ENCODE measurements around the gene MCM9. TPM values are rescaled to one million over a fixed set of nuclear protein-coding genes. Genes with fewer than 3 reads are reported as not detected.
A peak's percentile ranks its signal among the peaks of the same experiment; 100 is the strongest.

MCM9 gene
- total and polyA plus RNA-seq, 2 of the 13 experiments (the other 11 are each of a cell fraction or from before 2014, with no cell fraction given) = 3.8 to 17.2 TPM

DNA sequence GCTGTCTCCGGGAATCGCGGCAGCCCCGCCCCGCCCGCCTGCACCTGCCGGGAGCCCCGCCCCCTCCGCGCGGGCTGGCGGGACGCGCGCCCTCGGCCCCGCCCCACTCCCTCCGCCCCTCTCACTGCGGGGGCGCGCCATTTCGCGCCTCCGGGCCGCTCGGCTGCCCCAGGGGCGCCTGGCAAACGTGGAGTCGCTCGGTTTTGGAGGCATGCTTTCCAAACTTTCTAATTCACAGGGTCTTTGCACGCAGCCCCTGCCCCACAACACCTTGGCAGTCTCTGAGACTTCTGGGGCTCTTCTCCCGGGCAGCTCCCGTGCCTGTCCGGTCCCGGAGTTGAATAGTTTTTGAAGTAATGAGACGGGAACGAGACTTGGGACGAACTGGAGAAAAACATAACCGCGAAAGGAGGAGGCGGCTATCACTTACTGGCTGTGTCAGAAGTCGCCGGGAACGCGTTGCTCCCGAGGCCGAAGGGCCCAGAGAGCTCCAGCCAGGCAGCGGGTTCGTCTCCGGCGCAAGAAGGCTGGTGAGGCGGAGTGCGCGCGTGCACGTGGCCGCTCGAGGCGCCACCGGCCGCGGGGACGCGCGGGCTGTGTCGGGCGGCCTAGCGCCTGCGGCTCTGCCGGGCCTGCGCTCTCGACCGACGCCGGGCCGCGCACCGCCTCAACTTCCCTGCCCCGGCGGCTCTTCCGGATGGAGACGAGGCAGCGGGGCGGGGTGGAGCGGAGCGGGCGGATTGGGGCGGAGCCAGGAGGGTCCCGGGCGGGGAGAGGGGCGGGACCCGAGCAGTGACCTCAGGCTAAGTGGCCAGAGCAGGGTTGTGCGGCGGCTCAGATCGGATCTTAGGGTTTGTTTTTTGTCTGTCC is at the start of gene MCM9 (continued):
- TF ChIP-seq, protein P1, sequence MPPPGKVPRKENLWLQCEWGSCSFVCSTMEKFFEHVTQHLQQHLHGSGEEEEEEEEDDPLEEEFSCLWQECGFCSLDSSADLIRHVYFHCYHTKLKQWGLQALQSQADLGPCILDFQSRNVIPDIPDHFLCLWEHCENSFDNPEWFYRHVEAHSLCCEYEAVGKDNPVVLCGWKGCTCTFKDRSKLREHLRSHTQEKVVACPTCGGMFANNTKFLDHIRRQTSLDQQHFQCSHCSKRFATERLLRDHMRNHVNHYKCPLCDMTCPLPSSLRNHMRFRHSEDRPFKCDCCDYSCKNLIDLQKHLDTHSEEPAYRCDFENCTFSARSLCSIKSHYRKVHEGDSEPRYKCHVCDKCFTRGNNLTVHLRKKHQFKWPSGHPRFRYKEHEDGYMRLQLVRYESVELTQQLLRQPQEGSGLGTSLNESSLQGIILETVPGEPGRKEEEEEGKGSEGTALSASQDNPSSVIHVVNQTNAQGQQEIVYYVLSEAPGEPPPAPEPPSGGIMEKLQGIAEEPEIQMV (CRISPR knock-in tag; IDR thresholded peaks at IDR 0.05; ENCODE audit: low read depth) = 0 out of 2 replicates have a peak, but pooled peaks have one; percentile 49
- peak; percentile 58; the same call in 1 of the 2 replicates for TF ChIP-seq ZNF746 (CRISPR knock-in tag; IDR thresholded peaks at IDR 0.05)
- no peak; the same call in 1 of the 2 replicates for TF ChIP-seq ZFP82 (CRISPR knock-in tag; IDR thresholded peaks at IDR 0.05; ENCODE audit: borderline replicate concordance)
- no peak for TF ChIP-seq ZNF251 (CRISPR knock-in tag; IDR thresholded peaks at IDR 0.05)
- TF ChIP-seq ZNF329 (CRISPR knock-in tag; IDR thresholded peaks at IDR 0.05; ENCODE audit: low read depth) = peak; percentile 69; the same call in 1 of the 2 replicates
- peak; percentile 97 for TF ChIP-seq FOXC1 (CRISPR knock-in tag; IDR thresholded peaks at IDR 0.05; ENCODE audit: borderline replicate concordance)
- TF ChIP-seq TCF12 (IDR thresholded peaks at IDR 0.05) = no peak
- TF ChIP-seq TCF12 (CRISPR knock-in tag; IDR thresholded peaks at IDR 0.05) = no peak
- TF ChIP-seq SNAPC5 (CRISPR knock-in tag; IDR thresholded peaks at IDR 0.05; ENCODE audit: borderline replicate concordance) = no peak
- TF ChIP-seq CCDC6 (CRISPR knock-in tag; IDR thresholded peaks at IDR 0.05) = no peak
- TF ChIP-seq ZNF557 (CRISPR knock-in tag; IDR thresholded peaks at IDR 0.05) = no peak
- no peak for TF ChIP-seq SOX6 (IDR thresholded peaks at IDR 0.05)
- no peak for TF ChIP-seq SOX6 (CRISPR knock-in tag; IDR thresholded peaks at IDR 0.05)
- TF ChIP-seq, protein P2, sequence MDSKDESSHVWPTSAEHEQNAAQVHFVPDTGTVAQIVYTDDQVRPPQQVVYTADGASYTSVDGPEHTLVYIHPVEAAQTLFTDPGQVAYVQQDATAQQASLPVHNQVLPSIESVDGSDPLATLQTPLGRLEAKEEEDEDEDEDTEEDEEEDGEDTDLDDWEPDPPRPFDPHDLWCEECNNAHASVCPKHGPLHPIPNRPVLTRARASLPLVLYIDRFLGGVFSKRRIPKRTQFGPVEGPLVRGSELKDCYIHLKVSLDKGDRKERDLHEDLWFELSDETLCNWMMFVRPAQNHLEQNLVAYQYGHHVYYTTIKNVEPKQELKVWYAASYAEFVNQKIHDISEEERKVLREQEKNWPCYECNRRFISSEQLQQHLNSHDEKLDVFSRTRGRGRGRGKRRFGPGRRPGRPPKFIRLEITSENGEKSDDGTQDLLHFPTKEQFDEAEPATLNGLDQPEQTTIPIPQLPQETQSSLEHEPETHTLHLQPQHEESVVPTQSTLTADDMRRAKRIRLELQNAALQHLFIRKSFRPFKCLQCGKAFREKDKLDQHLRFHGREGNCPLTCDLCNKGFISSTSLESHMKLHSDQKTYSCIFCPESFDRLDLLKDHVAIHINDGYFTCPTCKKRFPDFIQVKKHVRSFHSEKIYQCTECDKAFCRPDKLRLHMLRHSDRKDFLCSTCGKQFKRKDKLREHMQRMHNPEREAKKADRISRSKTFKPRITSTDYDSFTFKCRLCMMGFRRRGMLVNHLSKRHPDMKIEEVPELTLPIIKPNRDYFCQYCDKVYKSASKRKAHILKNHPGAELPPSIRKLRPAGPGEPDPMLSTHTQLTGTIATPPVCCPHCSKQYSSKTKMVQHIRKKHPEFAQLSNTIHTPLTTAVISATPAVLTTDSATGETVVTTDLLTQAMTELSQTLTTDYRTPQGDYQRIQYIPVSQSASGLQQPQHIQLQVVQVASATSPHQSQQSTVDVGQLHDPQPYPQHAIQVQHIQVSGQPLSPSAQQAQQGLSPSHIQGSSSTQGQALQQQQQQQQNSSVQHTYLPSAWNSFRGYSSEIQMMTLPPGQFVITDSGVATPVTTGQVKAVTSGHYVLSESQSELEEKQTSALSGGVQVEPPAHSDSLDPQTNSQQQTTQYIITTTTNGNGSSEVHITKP (CRISPR knock-in tag; IDR thresholded peaks at IDR 0.05; ENCODE audit: low read depth) = no peak
- TF ChIP-seq ZNF605 (CRISPR knock-in tag; IDR thresholded peaks at IDR 0.05) = peak; percentile 84
- no peak for TF ChIP-seq HMG20A (CRISPR knock-in tag; IDR thresholded peaks at IDR 0.05; ENCODE audit: borderline replicate concordance)
- TF ChIP-seq ZBTB7B (CRISPR knock-in tag; IDR thresholded peaks at IDR 0.05) = no peak; the same call in 1 of the 2 replicates
- peak; percentile 79 for TF ChIP-seq IKZF5 (CRISPR knock-in tag; IDR thresholded peaks at IDR 0.05)
- peak; percentile 95 for TF ChIP-seq ZNF335 (CRISPR knock-in tag; IDR thresholded peaks at IDR 0.05)
- TF ChIP-seq ZNF550 (CRISPR knock-in tag; IDR thresholded peaks at IDR 0.05; ENCODE audit: borderline replicate concordance) = 0 out of 2 replicates have a peak, but pooled peaks have one; percentile 23
- TF ChIP-seq KLF16 (CRISPR knock-in tag; IDR thresholded peaks at IDR 0.05) = peak in 1 of 2 experiments; percentile 77; a peak in 2 of 4 replicates
- no peak; the same call in none of the 2 replicates for TF ChIP-seq RARA (CRISPR knock-in tag; IDR thresholded peaks at IDR 0.05)
- peak; percentile 92; the same call in 1 of the 2 replicates for TF ChIP-seq ZNF558 (CRISPR knock-in tag; IDR thresholded peaks at IDR 0.05; ENCODE audit: borderline replicate concordance)
